Left ventricle myocardium inferior (tissue), 1 donor: ENCODE results near the gene ARSJ. TPM values are rescaled to one million over a fixed set of nuclear protein-coding genes. Genes with fewer than 3 reads are reported as not detected.
A peak's percentile ranks its signal among the peaks of the same experiment; 100 is the strongest.

Experiments
- DNase-seq: peaks from one replicate; pipeline ENCODE4 v3.0.0-alpha.2; 2020
- H3K27ac ChIP-seq: fragments of 200-600 bp; replicated peaks from 2 replicates; pipeline ENCODE4 v1.8.0; 2021
- H3K27me3 ChIP-seq: fragments of 200-600 bp; 2 replicates; pipeline ENCODE4 v1.8.0; 2021; ENCODE audit warnings: low read depth
- H3K36me3 ChIP-seq: fragments of 200-600 bp; 2 replicates; pipeline ENCODE4 v1.8.0; 2021
- H3K4me1 ChIP-seq: fragments of 200-600 bp; 2 replicates; pipeline ENCODE4 v1.8.0; 2021
- H3K4me3 ChIP-seq: fragments of 200-600 bp; 2 replicates; pipeline ENCODE4 v1.8.0; 2021; ENCODE audit warnings: mild to moderate bottlenecking, moderate library complexity
- H3K9me3 ChIP-seq: fragments of 200-600 bp; replicated peaks from 2 replicates; pipeline ENCODE4 v1.8.0; 2021
- CTCF ChIP-seq: fragments of 200-600 bp; IDR thresholded peaks from 2 replicates; pipeline ENCODE4 v1.8.0; 2021; ENCODE audit warnings: antibody characterized with exemption, mild to moderate bottlenecking, borderline replicate concordance
- intact Hi-C: fragments of 100-400 bp; cut with micrococcal nuclease; formaldehyde crosslinking; loops from one replicate; pipeline ENCODE4 v1.11.0; 2022
- total RNA-seq: library from RNA; stranded (reverse); fragmentation: NEBNext Ultra II Directional; extraction: Animal tissue kit (Norgen Biotek cat#: 25700); gene quantifications from one replicate; pipeline ENCODE4 v1.2.1, GENCODE V29; 2021
- donor health status: DM: no; HTN: yes; CAD: no; lungs with severe emphysema.

Gene ARSJ
- total RNA-seq, 1 donor from 2014 or later: 1.2 TPM

- no peak for DNase-seq
- H3K4me1 ChIP-seq: peaks cover 5% of the 10 kb centered on the region
- intact Hi-C loops: no loop called here
- no peak overlapping the region for H3K4me3 ChIP-seq
- no peaks in the 10 kb centered on the region for H3K9me3 ChIP-seq
- H3K27ac ChIP-seq: no peak overlapping the region
- no peaks in the 10 kb centered on the region for H3K27me3 ChIP-seq
- no peaks in the 10 kb centered on the region for H3K36me3 ChIP-seq
- TF ChIP-seq CTCF: no peak
Measured at GRCh38 chr4:113881256-113881655, 98.2 kb downstream of the ARSJ start.

DNA sequence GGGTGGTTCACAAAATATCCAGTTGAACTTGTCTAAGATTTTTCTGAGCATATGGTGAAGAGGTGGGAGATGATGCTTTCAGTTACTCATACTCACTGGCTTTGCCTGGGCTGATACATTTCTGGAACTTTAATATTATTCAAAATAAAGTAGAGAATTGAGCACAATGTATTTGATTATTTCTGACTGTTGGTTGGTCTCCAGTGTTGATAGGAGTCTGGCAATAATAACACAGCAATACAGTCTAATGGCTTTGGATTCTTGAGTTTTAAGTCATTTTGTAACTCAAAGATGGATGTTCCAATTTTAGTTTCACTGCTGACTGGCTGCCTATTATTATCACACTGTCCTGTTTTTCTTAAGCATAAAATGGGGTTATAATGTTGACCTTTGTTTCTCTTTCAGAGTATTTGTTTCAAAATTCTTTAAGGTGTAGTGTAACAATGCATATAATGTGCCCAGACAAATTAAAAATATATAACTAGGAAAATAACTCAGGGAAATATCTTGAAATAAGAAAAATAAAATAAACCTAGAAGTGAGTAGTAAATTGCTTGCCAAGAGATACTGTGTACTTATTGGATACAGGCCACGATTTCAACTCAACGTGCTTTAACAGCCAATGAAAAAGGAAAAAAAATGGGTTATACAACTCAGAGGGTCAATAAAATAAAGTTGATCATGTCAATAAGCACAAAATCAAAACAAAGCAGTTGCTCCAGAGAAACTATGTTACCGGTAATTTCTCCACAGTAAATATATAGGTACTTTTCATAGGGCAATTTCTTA is 99.0 kb downstream of the ARSJ start:
- H3K9me3 ChIP-seq: no peaks in the 10 kb centered on the region
- no peak overlapping the region for H3K4me3 ChIP-seq
- H3K27ac ChIP-seq: no peak overlapping the region
- H3K27me3 ChIP-seq: no peaks in the 10 kb centered on the region
- H3K4me1 ChIP-seq: peaks cover 5% of the 10 kb centered on the region
- no peaks in the 10 kb centered on the region for H3K36me3 ChIP-seq
- no peak for DNase-seq
- no peak for TF ChIP-seq CTCF
- intact Hi-C loops: no loop called here

DNA sequence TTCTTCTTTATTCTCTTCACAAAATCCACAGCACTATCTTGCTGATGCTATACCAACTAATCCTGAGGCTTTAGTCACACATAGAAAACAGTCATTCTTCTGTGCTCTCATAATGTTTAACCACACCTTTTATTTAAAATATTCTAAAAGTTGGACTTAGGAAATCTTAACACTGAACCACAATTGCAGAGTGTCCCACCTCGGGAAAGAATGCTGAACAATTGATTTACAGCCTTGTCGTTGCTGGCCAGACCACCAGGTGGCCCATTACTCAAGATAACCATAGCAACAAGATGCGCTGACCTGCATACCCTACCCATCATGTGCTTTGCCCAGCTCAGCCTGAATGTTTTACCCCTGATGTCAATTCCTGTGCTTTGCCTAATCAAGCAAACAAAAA is 100.8 kb downstream of the ARSJ start:
- Histone ChIP-seq H3K4me1 (peaks cover 5% of the 10 kb centered on the region), H3K36me3 (no peaks in the 10 kb centered on the region), H3K9me3 (no peaks in the 10 kb centered on the region), H3K27me3 (no peaks in the 10 kb centered on the region), H3K4me3 (no peak overlapping the region), H3K27ac (no peak overlapping the region)
- TF ChIP-seq CTCF: peak; percentile 17
- DNase-seq: no peak
- intact Hi-C loops: no loop called here

- Histone ChIP-seq H3K4me1 (no peaks in the 10 kb centered on the region), H3K27me3 (no peaks in the 10 kb centered on the region), H3K27ac (no peak overlapping the region), H3K36me3 (no peaks in the 10 kb centered on the region), H3K9me3 (no peaks in the 10 kb centered on the region), H3K4me3 (no peak overlapping the region)
- no peak for DNase-seq
- no peak for TF ChIP-seq CTCF
- intact Hi-C loops: no loop called here
Measured at GRCh38 chr4:113874480-113874879, 105.0 kb downstream of the ARSJ start.

DNA sequence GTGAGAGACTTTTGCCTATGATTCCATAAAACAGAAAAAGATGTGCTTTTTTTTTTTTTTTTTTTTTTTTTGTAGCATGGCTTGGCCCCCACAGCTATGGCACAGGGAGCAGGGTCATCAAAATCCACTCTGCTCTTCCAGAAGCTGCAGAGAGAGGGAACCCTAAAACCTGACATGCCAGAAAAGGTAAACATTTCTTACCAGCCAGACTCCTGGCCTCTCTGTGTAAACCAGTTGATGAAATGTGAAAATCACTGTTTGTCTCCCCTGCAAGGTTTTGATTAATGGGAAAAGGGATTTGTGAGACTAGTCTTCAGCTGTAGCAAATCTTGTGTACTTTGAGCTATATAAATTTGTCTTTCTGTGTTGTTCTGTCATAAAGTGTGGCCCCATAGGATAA is 105.9 kb downstream of the ARSJ start:
- Histone ChIP-seq H3K4me3 (no peak overlapping the region), H3K27ac (no peak overlapping the region), H3K36me3 (no peaks in the 10 kb centered on the region), H3K27me3 (no peaks in the 10 kb centered on the region), H3K4me1 (no peaks in the 10 kb centered on the region), H3K9me3 (no peaks in the 10 kb centered on the region)
- intact Hi-C loops: no loop called here
- DNase-seq: no peak
- no peak for TF ChIP-seq CTCF
